Ectodermal cell (in vitro differentiated cells): ENCODE data around the gene CPVL.

Source experiments
- H3K27ac ChIP-seq: 2 replicates; pipeline ENCODE4 v1.7.0; 2013; ENCODE audit warnings: mild to moderate bottlenecking, low read depth, low read length; ENCODE audit not compliant: insufficient read depth, poor library complexity, severe bottlenecking
- H3K27me3 ChIP-seq: 2 replicates; pipeline ENCODE4 v1.7.0; 2013; ENCODE audit warnings: mild to moderate bottlenecking, low read length; ENCODE audit not compliant: insufficient read depth, control insufficient read depth, poor library complexity, severe bottlenecking
- H3K36me3 ChIP-seq: one replicate; pipeline ENCODE4 v1.7.0; 2013; ENCODE audit warnings: low read length; ENCODE audit not compliant: control insufficient read depth, insufficient read depth
- H3K4me1 ChIP-seq: one replicate; pipeline ENCODE4 v1.7.0; 2013; ENCODE audit warnings: low read length; ENCODE audit not compliant: control insufficient read depth, insufficient read depth
- H3K4me3 ChIP-seq: 2 replicates; pipeline ENCODE4 v1.7.0; 2013; ENCODE audit warnings: low read depth, low read length, control low read depth; ENCODE audit not compliant: insufficient read depth
- H3K9me3 ChIP-seq: 2 replicates; pipeline ENCODE4 v1.7.0; 2013; ENCODE audit warnings: mild to moderate bottlenecking, low read length, moderate library complexity; ENCODE audit not compliant: control insufficient read depth
- WGBS, 2 experiments: methylation state at CpG; one replicate each; pipeline ENCODE4 v1.1.7; 2013; ENCODE audit warnings: missing lambda C conversion rate in 2 of 2; 5-methylcytosine and 5-hydroxymethylcytosine counted together

Gene CPVL

GRCh38 chr7:29140873-29141468 lies 5.4 kb downstream of the CPVL start:
- WGBS, 2 experiments: 91 to 92% methylated on average over 7 of the region's 7 CpGs
- Histone ChIP-seq H3K27ac (no peak overlapping the region), H3K4me3 (no peak overlapping the region), H3K9me3 (no peaks in the 10 kb centered on the region), H3K27me3 (peaks cover 22% of the 10 kb centered on the region), H3K36me3 (no peaks in the 10 kb centered on the region), H3K4me1 (peaks cover 5% of the 10 kb centered on the region)

GRCh38 chr7:29139796-29140195 lies 6.5 kb downstream of the CPVL start:
- Histone ChIP-seq H3K4me1 (peaks cover 3% of the 10 kb centered on the region), H3K36me3 (no peaks in the 10 kb centered on the region), H3K27me3 (peaks cover 11% of the 10 kb centered on the region), H3K9me3 (no peaks in the 10 kb centered on the region), H3K4me3 (no peak overlapping the region), H3K27ac (no peak overlapping the region)
- 87 to 88% methylated on average over 4 of the region's 4 CpGs for WGBS, 2 experiments

GRCh38 chr7:29139191-29139590 lies 7.1 kb downstream of the CPVL start:
- peaks cover 5% of the 10 kb centered on the region for H3K27me3 ChIP-seq
- no peaks in the 10 kb centered on the region for H3K9me3 ChIP-seq
- no peak overlapping the region for H3K27ac ChIP-seq
- no peak overlapping the region for H3K4me3 ChIP-seq
- no peaks in the 10 kb centered on the region for H3K36me3 ChIP-seq
- 94 to 97% methylated on average over 2 of the region's 2 CpGs for WGBS, 2 experiments
- peaks cover 5% of the 10 kb centered on the region for H3K4me1 ChIP-seq

GRCh38 chr7:29138588-29138987 lies 7.7 kb downstream of the CPVL start:
- H3K4me1 ChIP-seq: peaks cover 11% of the 10 kb centered on the region
- WGBS, 2 experiments: 85 to 87% methylated on average over 4 of the region's 4 CpGs
- H3K4me3 ChIP-seq: no peak overlapping the region
- H3K9me3 ChIP-seq: no peaks in the 10 kb centered on the region
- no peak overlapping the region for H3K27ac ChIP-seq
- H3K36me3 ChIP-seq: no peaks in the 10 kb centered on the region
- H3K27me3 ChIP-seq: peaks cover under 1% of the 10 kb centered on the region

- Histone ChIP-seq H3K27me3 (no peaks in the 10 kb centered on the region), H3K9me3 (no peaks in the 10 kb centered on the region), H3K4me1 (peaks cover 15% of the 10 kb centered on the region), H3K36me3 (no peaks in the 10 kb centered on the region), H3K4me3 (no peak overlapping the region), H3K27ac (no peak overlapping the region)
- 100% methylated on average over 1 of the region's 1 CpG; no CpG with 5 or more reads in 1 of the 2 experiments for WGBS, 2 experiments
Measured at GRCh38 chr7:29135846-29136245, 10.5 kb downstream of the CPVL start.

GRCh38 chr7:29132980-29133379 lies 13.4 kb downstream of the CPVL start:
- Histone ChIP-seq H3K4me1 (peaks cover 12% of the 10 kb centered on the region), H3K4me3 (no peak overlapping the region), H3K27ac (no peak overlapping the region), H3K27me3 (no peaks in the 10 kb centered on the region), H3K9me3 (no peaks in the 10 kb centered on the region), H3K36me3 (no peaks in the 10 kb centered on the region)
- 87 to 88% methylated on average over 3 of the region's 3 CpGs for WGBS, 2 experiments

- no peak overlapping the region for H3K27ac ChIP-seq
Measured at GRCh38 chr7:29131678-29132077, 14.7 kb downstream of the CPVL start.

GRCh38 chr7:29130096-29130495 lies 16.2 kb downstream of the CPVL start:
- Histone ChIP-seq H3K4me3 (no peak overlapping the region), H3K9me3 (no peaks in the 10 kb centered on the region), H3K4me1 (peaks cover 12% of the 10 kb centered on the region), H3K36me3 (no peaks in the 10 kb centered on the region), H3K27me3 (no peaks in the 10 kb centered on the region), H3K27ac (no peak overlapping the region)
- 86 to 100% methylated on average over 1 of the region's 1 CpG for WGBS, 2 experiments

More at GRCh38 chr7:29131678-29132077, 14.7 kb downstream of the CPVL start:
- no peaks in the 10 kb centered on the region for H3K36me3 ChIP-seq
- 91 to 94% methylated on average over 5 of the region's 5 CpGs for WGBS, 2 experiments
- H3K4me3 ChIP-seq: no peak overlapping the region
- H3K4me1 ChIP-seq: peaks cover 12% of the 10 kb centered on the region
- no peaks in the 10 kb centered on the region for H3K27me3 ChIP-seq
- H3K9me3 ChIP-seq: no peaks in the 10 kb centered on the region

GRCh38 chr7:29127527-29127926 lies 18.8 kb downstream of the CPVL start:
- Histone ChIP-seq H3K9me3 (no peaks in the 10 kb centered on the region), H3K36me3 (no peaks in the 10 kb centered on the region), H3K4me3 (no peak overlapping the region), H3K27me3 (no peaks in the 10 kb centered on the region), H3K4me1 (no peaks in the 10 kb centered on the region), H3K27ac (no peak overlapping the region)
- WGBS, 2 experiments: 64% methylated on average over 4 of the region's 4 CpGs

GRCh38 chr7:29126804-29127203 lies 19.5 kb downstream of the CPVL start:
- 90 to 99% methylated on average over 3 of the region's 3 CpGs for WGBS, 2 experiments
- Histone ChIP-seq H3K4me1 (no peaks in the 10 kb centered on the region), H3K9me3 (no peaks in the 10 kb centered on the region), H3K36me3 (no peaks in the 10 kb centered on the region), H3K27ac (no peak overlapping the region), H3K4me3 (no peak overlapping the region), H3K27me3 (no peaks in the 10 kb centered on the region)
